Urothelium cell line (cell line): ENCODE results near the gene IKBKE.

Experiments used
- DNase-seq: peaks from one replicate; pipeline ENCODE4 v3.0.0; 2011; ENCODE audit warnings: low spot score, mixed read lengths
- FAIRE-seq: peaks from 2 replicates; lab custom pipeline; 2011; peaks lifted over from hg19 to GRCh38; lab: Jason Lieb, UNC

The IKBKE gene

GRCh38 chr1:206538086-206538770 lies 68.0 kb downstream of the IKBKE start:
- FAIRE-seq, result no peak
- DNase-seq, result no peak

DNA sequence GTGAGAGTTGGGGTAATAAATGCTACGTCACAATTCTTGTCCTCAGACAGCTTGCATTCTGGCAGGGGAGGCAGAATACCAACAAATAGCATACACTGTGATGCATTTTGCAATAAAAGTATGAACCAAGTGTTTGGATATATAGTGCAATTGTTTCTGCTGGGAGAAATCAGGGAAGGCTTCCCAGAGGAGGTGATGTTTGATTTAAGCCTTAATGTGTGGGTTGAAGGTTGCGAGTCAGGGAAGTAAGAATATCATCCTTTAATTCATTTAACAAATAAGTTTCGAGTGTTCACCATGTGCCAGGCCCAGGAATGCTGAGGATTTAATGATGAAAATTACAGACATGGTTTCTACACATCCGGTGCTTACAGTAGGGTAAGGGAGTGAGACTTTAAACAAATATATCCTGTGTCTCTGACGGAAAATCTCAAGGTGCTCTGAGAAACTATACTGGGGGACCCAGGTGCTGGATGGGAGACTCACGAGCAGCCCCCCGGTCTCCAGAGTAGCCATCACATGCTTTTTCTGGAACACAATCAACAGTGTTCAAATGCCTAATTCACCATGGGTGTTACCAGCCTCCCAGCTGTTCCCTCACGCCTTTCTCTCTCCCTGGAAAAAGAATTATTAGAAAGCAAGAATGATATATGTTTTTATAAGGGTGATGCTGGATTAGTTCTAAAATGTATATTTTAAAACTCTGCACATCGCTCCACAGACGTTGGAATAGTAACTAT lies 68.8 kb downstream of the IKBKE start:
- DNase-seq (no peak), FAIRE-seq (no peak)

- no peak for DNase-seq
- no peak for FAIRE-seq
These were observed 69.9 kb downstream of the IKBKE start for GRCh38 chr1:206540044-206540780.

DNA sequence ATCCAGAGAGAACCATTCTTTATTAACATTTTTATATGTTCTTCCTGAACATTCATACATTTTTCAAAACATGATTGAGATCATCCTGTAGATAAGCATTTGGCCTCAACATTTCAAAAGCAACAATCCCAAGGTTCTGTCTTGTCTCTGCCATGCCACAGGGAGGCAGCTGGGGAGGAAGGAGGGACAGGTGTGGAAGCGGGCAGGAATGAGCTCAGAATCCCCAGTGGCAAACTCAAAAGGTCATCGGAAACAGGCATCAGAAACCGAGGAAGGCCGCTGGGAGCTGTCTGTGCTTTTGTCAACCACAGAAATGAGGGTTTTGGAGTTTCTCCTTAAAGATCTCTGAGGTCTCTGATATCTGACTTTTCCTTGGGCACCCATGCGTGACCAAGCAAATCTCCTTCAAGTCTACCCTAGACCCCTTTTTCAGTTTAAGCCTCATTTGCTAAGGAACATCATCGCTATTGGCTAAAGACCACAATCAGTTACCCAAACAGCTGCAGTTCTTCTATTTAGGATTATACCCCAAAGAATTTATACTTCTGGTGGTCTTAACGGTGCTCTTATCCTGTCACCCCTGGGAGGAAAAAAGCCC lies 71.1 kb downstream of the IKBKE start:
- DNase-seq (no peak), FAIRE-seq (no peak)

DNA sequence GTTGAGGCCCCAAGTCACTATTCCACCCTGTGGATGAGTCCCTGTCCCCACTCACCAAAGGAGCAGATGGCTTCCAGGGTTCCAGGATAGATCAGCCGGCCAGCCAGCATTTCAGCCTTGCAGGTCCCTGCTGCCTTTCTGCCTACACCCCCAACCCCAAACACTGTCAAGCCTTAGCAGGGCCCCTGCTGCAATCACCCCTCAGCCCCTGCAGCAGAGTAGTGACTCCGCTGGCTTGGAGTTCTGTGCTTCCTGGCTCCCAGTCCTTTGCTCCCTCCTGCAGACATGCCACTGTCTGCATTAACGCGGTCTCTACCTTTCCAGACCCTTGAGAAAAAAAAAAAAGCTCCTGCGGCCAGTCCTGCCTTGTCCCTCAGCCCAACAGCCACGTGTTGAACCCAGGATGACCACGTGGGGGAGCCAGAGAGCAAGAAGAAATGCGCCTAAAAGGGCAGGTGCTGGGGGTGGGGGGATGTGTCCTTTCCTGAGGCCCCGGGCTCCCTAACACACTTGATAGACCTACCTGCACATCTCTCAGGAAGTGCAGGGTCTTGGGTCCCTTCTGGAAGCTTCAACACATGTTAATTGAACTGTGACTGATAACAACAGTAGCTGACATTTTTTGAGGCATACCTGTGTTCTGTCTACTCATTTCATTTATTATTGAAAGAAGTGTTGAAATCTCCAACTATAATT lies 74.4 kb downstream of the IKBKE start:
- no peak for FAIRE-seq
- DNase-seq, result peak; percentile 84

GRCh38 chr1:206545351-206545750 lies 75.1 kb downstream of the IKBKE start:
- DNase-seq (no peak), FAIRE-seq (no peak)
